Pulmonary artery endothelial cell (primary cell): ENCODE data around the gene PNPLA3. TPM values are rescaled to one million over a fixed set of nuclear protein-coding genes. Genes with fewer than 3 reads are reported as not detected.

Source experiments
- DNase-seq: peaks from one replicate; pipeline ENCODE4 v3.0.0-alpha.2; 2011; ENCODE audit warnings: low read depth, low spot score
- total RNA-seq: library from RNA; depleted of rRNA; stranded (reverse); fragments of >200 nt; gene quantifications from 2 replicates; pipeline ENCODE4 v1.2.3, GENCODE V29; 2014

PNPLA3 gene
- total RNA-seq, 1 donor from 2014 or later, result 2.8 TPM

DNA sequence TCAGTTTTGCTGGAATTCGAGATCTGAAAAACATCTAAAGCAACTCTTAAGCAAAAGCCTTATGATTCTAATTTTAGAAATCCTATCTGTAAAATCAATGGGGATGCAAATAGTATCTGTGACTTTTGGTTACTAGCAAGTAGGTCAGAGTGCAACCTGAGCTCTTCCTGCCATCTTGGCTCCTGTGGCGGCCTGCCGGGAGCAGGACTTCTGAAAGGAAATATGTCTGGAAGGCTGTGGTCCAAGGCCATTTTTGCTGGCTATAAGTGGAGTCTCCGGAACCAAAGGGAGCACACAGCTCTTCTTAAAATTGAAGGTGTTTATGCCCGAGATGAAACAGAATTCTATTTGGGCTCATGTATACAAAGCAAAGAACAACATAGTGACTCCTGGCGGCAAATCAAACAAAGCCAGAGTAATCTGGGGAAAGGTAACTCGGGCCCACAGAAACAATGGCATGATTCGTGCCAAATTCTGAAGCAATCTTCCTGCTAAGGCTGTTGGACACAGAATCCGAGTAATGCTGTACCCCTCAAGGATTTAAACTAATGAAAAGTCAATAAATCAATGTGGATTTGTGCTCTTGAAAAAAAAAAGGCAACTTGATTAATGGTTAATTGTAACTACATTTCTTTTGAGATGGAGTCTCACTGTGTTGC lies 33.3 kb downstream of the PNPLA3 start:
- peak; percentile 8 for DNase-seq

DNA sequence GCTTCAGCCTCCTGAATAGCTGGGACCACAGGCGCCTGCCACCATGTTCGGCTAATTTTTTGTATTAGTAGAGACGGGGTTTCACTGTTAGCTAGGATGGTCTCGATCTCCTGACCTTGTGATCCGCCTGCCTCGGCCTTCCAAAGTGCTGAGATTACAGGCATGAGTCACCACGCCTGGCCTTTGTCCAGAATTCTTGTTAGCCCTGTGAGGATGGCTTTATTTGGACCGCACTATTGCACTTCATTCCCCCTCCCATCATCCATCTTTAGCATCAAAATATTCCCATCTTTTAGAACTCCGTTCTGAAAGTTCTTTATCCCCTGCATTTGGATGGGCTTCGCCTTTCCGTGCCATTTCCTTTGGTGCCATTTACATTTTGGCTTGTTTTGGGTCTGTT lies 34.3 kb downstream of the PNPLA3 start:
- no peak for DNase-seq

DNA sequence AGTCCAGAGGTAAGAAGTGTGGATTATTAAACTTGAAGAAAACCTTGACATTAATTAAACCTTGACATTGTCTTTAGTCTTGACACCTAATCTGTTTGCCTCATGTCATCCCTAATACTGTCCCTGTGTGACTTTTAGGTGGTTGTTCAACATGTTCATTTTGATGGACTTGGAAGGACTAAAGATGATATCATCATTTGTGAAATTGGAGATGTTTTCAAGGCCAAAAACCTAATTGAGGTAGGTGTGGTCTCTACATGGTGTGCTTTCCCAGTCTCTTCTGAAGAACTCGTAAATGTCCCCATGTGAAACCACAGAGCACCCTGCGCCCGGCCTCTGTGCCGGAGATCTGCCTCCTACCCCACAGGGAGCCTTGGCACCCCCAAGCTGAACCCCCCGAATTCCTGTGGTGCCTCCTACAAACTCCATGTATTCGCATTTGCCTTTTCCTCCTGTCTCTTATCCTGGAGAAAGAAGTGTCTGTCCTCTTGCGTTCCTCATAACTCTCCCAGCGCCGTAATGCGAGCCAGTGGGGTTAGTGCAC lies 40.8 kb downstream of the PNPLA3 start:
- no peak for DNase-seq

DNA sequence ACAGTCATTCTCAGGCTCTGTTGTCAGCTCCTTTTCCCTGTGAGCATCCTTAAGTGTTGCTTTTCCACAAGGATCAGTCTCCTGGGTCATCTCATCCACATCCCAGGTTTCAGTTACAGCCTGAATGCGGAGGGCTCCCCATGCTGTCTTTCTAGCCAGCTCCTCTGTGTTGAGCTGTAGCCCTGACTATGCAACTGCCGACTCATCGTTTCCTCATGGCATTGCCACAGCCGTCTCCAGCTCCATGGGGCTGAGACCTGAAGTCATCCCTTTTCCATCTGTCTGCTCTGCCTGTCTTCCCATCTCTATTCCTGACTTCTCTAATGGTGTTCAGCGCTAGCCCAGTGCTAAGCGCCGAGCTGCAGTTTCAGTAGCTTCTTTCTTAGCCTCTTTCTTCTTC lies 43.5 kb downstream of the PNPLA3 start:
- DNase-seq, result no peak

DNA sequence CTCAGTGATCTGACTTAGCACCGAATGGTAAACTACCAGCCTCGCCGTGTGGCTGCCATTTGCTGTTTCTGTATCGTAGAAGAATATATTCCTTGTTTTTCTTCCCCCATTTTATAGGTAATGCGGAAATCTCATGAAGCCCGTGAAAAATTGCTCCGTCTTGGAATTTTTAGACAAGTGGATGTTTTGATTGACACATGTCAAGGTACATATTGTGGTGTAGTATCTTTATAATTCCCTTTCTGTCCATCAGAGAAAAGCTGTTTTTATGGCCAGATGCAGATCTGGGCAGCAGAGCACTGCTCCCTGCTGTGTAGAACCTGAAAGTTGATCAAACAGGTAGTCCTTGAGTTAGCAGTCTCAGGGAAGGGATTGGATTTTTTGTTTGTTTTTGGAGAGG lies 45.0 kb downstream of the PNPLA3 start:
- DNase-seq, result no peak

DNA sequence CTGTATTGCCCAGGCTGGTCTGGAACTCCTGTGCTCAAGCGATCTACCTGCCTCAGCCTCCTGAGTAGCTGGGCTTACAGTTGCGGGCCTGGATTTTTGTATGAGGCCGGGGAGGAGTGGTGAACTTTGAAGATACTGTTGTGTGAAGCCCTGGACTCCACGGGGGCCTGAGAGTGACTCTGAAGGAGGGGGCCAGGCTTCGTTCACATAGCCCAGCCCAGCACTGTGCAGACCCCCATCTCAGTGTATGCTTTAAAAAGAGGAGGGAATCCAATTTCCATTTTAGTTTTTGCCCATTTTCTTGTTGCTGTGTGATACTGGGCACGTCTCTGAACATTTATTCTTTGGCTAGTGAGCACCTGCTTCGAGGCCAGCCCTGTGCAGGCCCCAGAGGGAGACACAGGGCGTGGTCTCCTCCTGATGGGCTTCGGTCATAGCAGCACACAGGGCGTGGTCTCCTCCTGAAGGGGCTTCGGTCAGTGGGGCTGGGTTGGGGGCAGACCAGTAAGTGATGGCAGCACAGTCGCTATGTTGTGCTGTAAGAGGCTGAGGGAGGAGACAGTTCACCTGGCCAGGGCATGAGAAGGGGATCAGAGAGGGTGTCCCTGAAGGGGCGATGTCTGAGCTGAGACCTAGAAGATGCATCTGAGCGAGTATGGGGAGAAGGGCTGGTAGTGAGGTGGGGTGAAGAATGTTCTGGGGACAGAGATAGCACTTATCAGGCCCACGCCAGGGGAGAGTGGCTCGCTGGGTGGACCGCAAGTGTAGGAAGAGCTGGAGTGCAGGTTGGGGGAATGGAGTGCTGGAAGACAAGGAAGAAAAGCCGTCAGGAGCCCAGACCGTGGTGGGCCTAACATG lies 45.6 kb downstream of the PNPLA3 start:
- no peak for DNase-seq

DNA sequence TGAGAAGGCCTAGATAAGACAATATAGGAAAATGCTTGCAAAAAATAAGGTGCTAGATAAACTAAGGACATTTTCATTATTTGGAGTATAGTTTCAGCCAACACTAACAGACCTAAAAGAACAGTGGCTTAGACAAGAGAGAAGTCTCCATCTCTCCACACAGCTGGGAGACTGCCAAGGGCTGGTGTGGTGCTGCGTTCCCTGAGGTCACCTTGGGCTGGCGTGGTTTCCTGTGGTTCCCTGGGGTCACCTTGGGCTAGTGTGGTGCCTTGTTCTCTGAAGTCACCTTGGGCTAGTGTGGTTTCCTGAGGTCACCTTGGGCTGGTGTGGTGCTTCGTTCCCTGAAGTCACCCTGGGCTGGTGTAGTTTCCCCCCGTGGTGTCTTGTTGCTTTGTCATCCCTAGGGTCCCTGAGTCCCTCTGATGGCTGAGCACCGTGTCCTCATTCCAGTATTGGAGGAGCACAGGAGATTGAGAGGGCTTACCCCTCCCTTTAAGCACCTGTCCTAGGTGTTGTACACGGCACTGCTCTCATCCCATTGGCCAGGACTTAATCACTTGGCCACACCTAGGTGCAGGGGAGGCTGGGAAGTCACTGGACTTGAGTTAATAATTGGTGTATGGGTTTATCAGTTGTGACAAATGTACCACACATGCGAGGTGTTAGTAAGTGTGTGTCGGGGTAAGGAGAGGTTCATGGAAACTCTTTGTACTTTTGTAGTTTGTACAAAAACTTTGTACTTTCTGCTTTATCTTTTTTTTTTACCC lies 46.6 kb downstream of the PNPLA3 start:
- DNase-seq, result no peak

DNA sequence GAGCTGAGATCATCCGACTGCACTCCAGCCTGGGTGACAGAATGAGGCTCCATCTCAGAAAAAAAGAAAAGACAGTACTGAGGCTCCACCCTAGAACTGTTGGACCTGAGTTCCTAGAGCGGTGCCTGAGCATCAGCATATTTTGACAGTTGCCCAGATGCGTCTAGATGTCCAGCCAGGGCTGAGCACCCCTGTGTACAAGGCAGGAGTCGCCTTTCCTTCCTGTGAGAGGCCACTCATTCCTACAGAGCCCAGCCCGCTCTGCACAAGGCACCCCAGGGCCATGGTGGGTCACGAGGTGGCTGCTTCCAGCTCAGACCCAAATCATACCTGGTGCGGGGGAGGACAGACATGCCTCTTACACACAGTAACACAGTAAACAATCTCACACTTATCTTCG lies 47.5 kb downstream of the PNPLA3 start:
- DNase-seq, result no peak

DNA sequence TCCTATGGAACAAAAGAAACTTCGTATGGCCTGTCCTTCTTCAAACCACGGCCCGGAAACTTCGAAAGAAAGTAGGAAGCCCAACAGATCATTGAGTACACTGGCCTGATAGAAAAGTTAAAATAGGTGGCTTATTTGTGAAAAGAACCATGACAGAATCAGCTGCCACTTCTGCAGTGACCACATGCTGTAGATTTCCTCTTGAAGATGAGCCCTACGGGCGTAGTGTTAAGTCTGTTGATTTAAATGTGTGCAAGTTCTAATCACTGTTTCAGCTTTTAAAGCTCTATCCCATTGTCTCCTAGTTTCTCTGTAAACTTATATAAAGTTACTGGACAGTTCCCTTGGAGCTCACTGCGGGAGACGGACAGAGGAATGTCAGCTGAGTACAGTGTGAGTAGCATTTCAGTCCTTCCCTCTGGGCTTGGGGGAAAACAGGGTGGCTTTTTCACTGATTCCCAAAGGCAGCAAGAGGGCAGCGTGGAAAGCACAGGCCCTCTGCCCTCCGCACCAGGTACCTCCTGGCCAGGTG lies 49.4 kb downstream of the PNPLA3 start:
- DNase-seq, result no peak

DNA sequence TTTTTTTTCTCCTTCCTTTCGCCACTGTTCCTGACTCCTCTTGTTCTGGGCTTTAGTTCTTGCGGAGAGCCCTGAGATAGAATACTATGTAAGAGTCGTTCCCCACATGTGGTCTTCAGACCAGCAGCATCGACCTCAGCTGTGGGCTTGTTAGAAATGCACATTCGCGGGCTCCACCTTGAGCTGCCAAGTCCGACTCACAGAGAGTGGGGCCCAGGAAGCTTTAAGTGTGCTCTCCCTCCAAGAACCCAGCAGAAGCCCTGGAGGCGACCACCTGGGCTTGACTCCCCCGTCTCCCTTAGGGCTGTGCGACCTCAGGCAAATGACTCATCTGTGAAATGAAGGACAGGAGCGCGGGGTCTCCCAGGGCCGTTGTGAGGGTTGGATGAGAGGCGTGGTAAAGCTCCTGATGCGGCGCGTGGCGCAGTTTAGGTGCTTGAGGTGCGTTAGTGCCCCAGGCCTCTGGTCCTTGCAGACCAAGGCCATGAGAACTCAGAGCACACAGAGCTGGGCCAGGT lies 50.5 kb downstream of the PNPLA3 start:
- no peak for DNase-seq

DNA sequence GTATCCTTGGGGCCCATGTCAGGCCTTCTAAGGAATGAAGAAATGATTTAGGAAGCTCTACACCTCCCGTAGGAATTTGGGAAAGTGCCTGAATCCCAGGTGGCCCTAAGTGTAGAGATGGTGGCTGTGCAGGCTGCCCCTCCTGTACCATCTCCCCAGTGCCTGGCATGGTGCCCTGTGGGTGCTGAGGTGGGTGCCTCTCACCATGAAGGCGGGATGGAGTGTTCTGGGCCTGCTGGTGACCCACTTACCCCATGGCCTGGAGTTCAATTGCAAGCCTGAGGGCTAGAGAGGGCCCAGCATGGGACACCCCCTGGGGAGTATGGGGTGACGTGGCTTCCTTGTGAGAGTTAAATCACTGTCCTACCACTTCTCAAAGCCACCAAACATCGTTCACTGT lies 51.4 kb downstream of the PNPLA3 start:
- DNase-seq, result no peak

DNA sequence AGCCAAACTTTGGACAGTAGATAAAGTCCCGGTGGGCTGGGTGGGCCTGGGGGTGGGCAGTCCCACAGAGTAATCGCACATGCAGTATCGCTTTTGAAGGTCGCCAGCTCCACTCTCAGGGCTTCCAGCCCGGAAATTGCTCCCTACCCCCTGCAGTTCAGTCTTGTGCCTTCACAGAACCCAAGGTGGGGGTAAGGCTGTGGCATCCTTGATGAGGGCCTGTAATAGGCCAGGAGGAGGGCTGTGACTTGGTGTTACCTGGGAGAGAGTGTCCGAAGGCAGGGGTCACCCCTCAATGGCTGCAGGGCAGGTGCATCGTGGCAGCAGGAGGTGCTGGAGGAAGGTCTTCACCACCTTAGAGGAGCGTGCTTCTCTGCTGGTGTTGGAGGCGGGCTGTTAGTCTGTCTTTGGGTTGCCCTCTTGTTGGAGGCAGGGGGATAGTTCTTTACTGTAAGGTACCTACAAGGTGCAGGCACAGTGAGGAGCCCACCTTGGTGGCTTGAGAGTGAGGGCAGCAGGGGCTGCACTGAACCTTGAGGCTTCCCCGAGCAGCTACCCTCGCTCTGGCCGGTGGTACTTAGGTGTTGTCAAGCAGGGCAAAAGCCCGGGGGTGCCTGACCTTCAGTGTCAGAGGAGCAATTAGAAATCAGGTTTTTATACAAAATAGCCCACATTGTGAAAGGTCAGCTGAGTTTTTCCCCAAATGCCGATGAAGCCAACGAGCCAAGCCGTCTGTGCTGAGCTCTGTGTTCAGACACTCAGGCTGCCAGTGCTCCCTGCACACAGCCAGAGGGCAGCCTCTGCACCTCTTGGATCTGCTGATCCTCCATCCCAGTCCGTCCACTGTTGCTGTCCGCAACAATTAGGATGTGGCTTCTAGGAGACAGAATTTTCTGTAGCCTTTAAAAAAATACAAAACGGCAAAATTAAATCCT lies 53.5 kb downstream of the PNPLA3 start:
- no peak for DNase-seq

DNA sequence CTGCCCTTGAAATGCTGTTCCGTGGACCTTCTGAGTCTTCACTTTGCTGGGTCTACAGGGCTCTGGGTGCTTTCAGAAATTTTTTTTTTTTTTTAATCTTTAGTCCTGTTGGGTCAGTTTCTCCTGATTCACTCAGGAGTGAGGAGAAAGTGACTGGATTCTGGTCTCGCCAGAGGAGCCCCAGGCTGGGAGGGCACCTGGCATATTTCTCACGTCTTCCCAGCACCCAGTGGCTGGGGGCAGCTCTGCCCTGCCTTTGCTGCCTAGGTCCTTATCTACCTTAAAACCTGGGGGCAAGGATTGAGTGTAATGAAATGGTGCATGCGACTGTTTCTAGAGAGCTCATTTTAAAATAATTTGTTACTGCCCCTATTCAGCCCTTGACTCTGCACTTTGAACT lies 55.0 kb downstream of the PNPLA3 start:
- DNase-seq, result no peak

DNA sequence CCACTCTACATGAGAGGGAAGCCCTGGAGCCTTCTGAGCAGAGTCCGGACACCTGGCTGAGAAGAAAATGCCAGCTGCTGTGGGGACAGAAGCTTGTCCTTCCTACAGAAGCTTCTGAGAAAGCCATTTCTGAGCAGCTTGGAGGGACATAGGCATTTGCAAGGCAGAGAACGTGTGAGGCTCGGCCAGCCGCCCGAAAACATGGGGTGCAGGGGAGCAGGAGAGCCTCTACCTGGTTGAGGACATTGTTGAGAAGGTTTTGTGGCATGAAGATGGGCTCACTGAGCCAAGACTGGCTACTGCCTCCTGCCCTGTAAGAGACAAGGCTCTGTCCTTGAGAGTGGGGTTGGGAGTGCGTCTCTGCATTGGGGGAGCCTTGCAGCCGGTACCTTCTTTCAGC lies 57.0 kb downstream of the PNPLA3 start:
- no peak for DNase-seq

DNA sequence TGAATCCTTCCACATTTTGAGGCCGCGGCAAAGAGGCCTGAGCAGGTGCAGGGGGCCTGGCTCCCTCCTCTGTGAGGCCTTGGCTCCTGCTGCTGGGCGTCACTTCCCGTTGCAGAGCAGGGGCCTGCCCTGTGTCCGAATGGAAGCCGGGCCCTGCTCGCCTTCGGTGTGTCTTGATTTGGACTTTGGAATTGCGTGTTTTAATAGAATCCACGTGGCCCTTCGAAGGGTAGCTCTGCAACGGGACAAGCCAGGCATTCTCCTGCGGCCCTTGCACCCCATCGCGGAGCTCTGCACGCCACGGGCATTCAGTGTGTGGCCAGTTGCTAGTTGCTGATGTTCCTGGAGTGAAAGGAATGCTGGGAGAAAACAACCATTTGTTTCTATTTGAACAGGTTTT lies 57.4 kb downstream of the PNPLA3 start:
- DNase-seq, result no peak

DNA sequence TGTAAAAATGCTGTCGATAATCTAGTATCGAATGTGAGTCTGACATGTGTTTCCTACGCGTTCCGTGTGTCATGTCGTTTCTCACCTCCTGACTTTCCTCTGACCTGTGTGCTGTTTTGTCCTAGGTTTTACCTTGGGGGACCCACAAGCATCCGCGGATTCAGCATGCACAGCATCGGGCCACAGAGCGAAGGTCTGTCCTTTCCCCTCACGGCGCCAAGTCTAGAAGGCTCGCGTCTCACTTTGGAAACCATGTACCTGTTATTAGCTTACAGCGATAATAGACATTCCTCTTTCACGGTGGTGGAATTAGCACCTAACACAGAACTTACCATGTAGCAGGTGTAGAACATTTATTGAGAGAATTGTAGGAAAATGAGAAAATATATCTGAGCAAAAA lies 60.2 kb downstream of the PNPLA3 start:
- no peak for DNase-seq

DNA sequence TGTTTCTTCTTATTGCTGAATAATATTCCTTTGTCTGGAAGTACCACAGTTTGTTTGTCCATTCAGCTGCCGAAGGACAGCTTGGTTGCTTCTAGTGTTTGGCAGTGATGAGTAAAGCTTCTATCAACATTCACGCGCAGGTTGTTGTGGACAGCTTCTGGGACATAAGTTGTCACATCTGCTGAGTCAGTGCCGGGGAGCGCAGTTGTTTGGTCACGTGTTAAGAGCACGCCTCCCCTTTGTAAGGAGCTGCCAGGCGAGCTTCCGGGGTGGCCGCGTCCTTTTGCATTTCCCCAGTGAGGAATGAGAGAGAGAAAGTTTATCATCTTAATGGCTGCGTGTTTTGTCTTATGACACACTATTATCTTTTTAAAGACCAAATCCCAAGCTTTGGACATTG lies 61.9 kb downstream of the PNPLA3 start:
- no peak for DNase-seq

DNA sequence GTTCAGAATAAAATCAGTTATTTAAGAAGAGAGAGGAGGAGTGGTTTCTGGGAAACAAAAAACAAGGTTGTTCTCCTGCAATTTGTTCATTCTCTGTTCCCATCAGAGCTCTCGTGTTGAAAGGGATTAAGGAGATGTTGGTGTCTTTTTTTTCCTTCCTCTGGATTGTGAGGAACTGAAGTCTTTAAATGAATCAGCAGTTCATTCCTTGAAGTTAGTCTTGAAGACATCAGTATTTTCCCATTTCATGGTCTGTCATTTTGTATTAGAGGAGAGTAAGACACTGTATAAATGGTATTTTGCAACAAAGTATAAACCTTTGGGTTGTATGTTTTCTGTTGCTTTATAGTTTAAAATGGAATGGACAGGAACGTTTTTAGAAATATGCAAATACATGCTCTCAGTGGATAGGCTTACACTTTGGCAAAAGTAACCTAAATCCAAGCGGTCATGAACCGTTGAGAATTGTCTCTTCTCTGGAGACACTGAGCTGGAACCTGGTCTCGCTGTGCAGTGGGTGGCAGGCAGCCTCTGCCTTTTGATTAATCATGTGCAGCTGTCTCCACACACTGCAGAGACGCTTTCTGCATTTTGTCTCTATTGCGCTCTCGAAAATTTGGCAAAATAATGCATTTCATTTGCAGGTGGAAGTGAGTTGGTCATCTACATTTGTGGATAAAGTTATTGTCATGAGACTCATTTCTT lies 64.7 kb downstream of the PNPLA3 start:
- DNase-seq, result no peak

DNA sequence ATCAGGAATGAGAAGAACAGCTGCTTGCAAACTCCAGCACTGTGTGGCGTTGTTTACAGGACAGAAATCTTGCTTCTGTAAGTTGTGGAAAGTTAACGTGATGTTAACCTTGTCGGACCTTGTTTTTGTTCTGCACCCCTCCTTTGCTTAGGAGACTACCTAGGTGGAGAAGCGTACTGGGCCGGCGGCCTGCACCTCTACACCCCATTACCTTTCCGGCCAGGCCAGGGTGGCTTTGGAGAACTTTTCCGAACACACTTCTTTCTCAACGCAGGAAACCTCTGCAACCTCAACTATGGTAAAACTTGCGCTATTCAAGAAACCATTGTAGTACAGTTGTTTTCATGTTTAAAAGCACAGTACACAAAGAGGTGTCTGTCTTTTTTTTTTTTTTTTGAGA lies 65.4 kb downstream of the PNPLA3 start:
- no peak for DNase-seq

DNA sequence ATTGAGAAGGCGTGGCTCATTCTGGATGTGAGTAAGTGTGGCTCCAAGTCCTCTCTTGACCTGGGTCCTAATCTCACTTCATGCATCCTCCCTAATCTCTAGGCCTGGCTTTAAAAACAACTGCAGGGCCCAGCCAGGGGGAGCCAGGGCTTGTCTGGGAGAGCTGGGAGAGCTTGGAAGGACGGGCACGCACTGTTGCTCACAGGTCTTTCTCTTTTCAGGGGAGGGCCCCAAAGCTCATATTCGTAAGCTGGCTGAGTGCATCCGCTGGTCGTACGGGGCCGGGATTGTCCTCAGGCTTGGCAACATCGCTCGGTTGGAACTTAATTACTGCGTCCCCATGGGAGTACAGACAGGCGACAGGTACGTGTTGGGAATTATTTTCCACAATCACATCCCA lies 66.4 kb downstream of the PNPLA3 start:
- no peak for DNase-seq
